D341Med (cell line): ENCODE data around the gene SH3PXD2A.

Experiments
- DNase-seq: peaks from one replicate; pipeline ENCODE4 v3.0.0; 2012; ENCODE audit warnings: low spot score

The SH3PXD2A gene

DNA sequence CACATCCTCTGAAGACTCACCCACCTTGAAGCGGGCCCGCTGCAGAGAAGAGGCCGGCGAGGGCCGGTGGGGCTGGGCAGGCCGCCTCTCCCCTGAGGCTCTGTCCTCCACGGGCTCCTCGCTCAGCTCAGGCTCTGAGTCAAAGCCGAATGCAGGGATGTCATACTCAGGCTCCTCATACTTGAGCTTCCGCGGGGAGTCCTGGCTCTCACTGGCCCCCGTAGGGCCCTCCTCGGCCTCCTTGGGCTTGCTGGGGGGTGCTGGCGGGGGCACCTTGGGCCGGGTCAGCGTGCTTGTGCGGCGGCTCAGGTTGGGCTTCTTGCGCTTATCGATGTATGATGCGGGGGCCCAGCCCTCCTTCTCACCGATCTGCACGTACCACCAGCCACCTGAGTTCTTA lies 252.0 kb downstream of the SH3PXD2A start:
- DNase-seq = no peak

DNA sequence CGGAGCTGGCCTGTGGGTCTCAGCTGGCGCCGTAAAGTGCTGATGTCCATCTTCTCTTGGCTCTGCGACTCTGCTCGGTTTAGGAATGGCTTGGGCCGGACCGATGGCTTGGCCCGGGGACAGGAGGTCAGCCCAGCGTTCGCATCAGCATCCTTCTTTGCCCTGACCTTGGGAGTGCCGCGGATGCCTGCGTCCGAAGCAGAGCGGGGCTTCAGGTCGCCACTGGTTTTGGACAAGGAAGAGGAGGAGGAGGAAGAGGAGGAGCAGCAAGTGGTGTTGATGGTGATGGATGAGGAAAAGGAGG lies 252.6 kb downstream of the SH3PXD2A start:
- no peak for DNase-seq

DNA sequence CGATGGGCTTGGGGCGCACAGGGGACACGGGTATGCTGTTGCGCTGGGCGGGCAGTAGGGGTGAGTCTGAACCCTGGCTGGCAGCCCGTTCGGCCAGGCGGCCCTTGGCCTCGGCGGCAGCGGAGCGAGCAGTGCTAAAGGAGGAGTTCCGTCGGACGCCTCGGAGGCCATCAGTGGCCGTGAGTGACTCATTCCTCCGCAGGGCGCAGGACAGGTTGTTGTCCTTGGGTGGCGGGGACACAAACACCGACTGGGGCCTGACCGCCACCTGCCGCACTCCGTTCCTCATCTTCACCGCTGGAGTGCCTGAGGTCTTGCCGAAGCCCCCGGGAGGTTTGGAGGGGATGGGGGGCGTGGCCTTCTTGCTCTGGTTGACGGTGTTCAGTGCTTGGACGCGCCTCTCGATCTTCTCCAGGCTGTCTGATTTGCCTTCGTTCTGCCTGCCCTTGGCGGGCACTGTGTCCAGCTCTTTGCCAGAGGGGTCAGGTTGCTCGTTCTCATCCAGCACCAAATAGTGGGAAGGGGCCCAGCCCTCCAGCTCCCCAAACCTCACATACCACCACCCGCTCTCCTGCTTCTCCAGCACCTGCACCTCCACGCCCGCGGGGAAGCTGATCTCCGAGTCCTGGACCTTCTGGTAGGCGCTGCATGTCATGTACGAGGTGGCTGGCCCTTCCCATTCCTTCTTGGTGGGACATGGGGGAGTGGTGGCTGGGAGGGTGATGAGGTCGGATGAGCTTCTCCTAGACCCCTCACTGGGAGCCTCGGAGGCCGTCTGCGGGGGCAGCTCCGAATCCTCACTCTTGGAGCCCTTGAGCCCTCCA lies 253.1 kb downstream of the SH3PXD2A start:
- no peak for DNase-seq

DNA sequence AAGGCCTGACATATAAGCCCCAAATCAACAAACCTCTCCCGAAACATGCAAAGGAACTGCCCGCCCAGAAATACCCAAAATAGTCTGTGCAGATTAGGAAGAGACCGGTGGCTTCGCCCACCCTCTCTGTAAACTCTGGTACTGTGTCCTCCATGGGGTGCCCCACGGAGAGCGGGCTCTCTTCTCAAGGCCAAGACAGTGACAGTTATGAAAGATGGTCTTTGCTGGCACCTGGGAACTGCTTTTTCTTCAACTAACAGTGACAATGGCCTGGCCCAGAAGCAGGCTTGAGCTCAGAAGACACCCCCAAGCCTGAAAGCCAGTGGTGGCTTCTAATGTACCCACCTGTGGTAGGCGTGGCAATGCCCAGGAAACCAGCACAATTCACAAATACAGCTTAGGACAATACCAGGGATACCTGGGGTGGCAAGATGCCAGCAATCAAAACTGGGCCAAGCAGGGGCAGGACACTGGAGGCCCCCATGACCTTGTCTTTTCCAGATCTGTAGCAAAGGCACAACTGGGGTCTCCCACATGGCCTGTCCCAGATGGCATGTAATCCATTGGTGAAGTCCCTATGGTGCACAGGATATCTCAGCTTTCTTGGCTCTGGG lies 254.3 kb downstream of the SH3PXD2A start:
- no peak for DNase-seq

DNA sequence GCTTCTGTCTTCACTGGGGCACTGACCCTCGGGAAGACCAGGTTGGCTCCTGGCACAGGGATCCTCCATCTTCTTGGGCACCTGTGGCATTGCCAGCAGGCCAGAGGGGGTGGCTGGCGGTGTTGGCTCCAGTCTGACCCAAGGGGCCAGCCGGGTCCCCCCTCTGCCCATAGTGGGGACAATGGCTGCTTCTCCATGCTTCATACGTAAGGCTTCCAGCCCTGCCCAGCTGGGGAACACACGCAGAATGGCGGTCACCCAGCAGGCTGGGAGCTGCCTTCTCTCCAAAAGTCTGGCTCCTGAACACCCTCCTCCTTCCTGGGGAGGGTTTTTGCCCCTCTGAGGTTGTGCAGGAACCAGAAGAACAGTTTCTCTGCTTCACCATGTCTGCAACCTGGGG lies 255.1 kb downstream of the SH3PXD2A start:
- DNase-seq = no peak

DNA sequence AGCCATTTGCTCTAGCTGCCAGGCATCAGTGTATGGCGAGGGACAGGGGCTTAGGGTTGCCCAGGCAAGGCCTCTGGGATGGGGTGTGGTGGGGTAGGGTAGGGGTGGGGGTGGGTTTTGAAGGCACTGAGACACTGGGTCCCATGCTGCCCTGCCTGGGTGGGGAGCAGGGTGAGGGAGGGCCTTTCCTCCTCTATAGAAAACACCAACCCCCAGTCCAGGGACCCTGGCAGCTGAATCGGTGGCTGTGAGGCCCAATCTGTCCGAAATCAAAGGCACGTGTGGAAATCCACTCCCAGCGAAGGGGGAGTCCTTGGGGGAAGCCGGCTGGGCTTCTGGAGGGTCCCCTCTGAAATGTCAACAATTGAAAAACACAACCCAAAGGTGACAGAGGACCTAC lies 255.5 kb downstream of the SH3PXD2A start:
- no peak for DNase-seq

DNA sequence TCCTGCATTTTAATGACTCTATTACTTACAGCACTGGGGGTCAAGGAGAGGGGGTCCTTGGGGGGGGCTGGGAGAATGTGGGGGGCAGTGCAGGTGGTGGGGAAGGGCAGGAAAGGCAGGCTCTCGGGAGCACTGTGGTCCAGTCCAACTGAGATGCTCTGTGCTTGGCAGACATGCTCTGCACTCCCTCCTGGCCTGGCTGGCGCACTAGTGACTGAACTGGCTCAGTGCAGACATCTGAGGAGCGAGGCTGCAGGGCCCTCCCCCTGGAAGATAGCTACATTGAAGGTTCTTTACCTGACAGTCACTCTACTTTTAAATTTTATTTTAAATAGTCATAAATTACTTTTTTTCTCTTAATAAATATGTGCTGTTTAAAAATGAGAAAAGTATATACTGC lies 256.2 kb downstream of the SH3PXD2A start:
- no peak for DNase-seq

DNA sequence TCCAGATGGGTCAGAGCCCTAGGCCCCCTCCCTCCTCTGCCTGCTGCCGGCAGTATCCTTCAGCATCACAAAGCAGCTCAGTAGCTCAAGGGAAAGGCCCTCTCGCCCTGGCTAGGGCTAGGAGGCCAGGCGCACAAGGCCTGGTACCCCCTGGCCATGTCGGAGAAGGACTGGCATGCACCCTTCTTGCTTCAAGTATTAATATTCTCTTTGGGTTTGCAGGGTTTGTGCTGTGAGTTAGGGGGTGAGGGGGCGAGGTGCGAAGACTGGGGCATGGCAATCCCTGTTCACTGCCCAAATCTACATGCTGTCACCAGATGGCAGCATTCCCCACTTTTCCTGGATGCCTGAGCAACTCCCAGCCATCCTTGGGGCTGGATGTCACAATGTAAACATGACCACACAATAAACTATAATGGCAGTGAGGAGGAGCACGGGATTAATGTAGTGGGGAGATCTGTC lies 256.7 kb downstream of the SH3PXD2A start:
- peak; percentile 79 for DNase-seq

DNA sequence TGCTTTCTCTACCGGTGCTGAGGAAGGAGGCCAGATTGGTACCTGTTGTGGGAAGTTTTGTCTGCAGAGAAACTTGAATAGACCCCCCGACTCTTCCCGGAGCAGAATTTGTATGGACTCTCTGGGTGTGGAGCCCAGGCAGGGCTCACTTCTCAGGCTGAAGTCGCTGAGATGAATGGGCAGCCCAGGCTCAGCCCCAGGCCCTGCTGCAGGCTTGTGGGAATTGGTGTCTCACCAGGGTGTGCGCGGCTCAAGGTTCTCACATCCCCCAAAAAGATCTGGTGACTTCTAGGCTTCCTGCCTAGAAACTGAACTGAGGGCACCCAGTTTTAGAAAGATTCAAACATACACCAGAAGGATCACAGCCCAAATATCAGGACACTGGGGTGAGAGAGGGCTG lies 258.4 kb downstream of the SH3PXD2A start:
- DNase-seq = no peak

DNA sequence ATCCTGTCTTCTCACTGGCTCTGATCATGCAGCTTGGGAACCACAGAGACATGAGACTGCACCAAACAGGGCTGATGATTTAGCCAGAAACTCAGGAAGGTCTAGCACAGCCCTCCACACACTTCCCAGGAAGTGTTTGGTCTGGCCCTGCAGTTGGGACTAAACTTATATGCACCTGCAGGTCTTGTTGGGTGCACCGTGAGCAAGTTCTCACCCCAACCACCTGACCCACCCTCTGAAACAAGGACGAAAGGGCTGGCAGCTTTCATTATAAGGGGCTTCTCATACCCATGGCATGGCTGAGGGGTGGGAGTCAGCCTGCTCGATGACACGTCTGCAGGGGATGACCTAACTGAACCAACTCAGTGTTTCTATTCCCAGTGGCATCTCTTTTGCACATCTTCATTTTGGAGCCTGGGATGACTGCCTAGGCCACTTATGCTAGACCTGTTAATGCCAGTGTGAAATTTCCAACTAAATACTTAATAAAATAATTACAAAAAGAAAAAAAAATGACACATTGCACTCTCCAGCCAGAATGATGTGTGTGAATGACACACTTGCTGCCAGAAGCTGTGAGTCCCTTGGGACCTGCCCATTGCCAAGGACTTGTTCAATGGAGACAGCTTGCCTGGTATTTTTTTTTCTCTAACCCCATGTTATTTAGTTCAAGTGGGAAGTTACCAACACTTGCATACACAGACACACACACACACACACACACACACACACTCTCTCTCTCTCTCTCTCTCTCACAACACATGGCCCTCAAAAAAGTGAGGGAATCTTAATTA lies 259.2 kb downstream of the SH3PXD2A start:
- no peak for DNase-seq

DNA sequence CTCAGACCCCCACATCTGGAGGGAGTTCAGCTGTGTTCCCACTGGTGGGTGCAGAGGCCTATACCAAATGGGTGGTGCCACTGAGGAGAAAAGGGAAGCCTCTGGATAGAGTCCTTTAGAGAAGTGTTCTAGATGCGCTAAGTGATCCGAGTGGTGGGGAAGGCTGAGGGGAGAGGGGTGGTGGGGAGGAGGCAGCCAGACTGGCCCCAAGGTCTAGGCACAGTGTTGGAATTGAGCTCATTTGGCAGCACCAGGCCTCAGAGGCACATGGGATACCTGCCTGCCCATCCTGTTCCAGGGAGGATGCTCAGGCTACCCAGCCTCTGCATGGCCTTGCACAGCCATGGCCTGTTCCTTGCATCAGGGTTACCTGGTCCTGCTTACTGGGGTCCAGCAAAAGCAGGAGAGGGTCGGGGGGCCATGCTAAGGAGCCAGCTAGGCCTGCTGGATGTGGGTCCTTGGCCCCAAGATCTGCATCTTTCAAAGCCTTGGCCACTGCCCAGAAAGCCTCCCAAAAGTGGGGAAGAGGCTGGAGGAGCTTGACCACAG lies 262.3 kb downstream of the SH3PXD2A start:
- no peak for DNase-seq

DNA sequence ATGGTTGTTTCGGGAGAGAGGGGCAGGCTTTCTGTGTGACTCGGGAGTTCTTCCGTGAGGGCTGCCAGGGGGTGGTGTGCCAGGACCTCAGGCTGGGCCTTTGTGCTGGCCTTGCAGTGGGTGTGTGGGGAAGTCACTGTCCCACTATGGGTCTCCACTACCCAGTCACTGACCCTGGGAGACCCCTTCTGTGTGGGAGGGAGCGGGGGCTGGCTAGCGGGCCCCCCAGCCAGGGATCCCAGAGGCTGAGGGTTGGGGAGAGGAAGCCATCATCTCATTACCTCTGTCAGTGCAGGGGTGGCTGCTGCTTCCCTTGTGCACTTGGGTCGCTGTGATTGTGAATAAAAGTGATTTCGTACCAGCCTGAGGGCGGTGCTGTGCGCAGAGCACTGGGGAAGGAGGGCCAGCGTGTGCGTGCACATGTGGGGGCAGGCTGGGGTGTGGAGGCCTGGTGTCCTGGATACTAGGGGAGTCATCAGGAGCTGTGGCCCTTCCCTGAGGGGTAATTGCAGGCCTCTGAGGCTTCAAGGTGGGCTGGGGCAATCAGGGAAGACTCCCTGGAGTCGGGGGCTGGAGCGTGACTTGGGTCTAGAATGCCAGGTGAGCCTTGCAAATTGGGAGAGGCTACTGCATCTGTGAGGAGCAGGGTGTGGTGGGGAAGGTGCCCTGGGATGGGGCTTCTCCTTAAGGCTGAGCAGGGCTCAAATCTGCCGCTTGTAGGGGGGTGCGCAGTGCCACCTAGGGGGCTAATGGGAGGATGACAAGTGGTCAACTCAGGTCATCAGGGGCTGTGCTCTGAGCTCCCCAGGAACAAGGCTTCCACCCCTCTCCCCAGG lies 263.0 kb downstream of the SH3PXD2A start:
- peak; percentile 77 for DNase-seq

DNA sequence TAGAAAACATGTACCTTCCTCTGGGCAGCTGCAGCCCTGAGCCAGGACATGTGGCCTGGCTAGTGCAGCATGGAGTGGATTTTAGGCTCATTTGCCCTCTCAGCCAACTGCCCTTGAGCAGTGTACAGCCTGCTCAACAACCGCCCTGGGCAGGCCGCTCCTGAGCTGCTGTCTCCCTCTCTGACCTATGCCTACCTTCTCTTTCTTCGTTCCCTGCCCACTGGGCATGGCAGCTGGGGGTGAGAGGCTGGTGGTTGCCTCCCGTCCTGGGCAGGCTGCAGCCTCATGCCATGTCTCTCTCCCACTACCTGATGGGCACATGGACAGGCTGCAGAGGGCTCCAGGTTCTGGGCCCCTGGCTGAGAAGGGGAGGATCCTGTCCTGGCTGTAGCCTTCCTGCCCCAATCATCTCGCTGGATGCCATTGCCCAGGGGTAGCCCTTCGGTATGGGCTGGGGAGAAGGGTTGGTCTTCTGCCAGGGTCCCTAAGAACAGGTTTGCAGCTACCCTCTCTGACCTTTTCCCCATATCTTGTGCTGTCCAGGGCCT lies 264.6 kb downstream of the SH3PXD2A start:
- no peak for DNase-seq

DNA sequence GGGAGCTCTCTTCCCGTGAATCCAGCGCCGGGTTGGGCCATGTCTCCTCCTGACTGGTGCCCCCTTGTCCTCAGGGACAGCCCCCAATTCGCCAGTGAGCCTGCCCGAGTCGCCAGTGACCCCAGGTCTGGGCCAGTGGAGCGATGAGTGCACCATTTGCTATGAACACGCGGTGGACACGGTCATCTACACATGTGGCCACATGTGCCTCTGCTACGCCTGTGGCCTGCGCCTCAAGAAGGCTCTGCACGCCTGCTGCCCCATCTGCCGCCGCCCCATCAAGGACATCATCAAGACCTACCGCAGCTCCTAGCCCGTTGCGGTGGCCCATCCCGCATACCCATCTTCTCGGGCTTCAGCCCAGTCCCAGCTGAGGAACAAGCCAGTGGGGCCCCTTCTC lies 265.3 kb downstream of the SH3PXD2A start:
- no peak for DNase-seq

DNA sequence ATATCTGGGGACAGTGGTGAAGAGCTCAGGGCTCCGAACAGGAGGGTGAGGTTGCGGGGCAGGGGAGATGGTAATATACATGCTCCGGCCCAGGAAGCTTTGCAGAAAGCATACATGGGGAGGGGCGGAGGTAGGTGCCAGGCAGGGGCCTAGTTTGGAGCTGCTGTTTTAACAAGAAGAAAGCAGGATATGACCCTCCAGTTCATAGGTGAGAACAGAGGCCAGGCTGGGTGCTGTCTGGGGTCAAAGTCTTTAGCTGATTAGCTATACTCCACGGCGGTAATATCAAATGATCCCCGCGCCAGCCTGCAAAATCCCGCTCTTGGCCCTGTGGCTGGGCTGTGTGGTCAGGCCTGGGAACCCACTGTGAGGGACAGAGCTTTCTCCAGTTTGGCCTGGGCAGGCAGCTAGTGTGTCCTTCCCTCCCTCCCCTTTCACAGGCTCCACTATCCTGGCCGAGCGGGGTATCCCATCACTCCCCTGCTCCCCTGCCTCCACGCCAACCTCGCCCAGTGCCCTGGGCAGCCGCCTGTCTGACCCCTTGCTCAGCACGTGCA lies 266.2 kb downstream of the SH3PXD2A start:
- no peak for DNase-seq

DNA sequence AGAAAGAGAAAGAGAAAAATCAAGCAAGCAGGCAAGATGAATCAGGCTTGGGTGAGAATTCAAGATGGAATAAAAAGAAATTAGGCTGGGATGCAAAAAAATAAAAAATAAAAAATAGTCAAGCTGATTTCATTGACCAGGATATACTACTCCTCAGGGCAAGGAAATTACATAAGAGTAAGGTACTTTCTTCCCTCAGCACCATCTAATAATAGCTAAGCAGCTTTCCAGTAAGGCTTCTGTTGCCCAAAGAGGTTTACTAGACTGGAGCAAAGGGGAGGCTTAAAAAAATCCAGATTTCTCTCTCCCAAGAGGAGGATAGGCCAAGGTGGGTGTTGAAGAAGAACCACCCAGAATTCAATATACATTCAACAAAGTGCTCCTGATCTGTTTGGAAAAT lies 268.3 kb downstream of the SH3PXD2A start:
- DNase-seq = no peak

DNA sequence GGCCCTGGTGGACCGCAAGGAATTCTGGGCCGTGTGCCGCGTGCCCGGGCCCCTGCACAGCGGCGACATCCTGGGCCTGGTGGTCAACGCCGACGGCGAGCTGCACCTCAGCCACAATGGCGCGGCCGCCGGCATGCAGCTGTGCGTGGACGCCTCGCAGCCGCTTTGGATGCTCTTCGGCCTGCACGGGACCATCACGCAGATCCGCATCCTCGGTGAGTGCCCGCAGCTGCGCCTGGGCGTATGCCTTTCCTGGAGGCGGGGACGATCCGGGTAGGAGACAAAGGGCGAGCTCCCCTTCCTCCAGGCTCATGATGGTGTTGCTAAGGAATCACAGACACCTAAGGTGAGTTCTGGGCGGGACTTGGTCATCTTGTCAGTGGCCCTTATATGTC lies 270.4 kb downstream of the SH3PXD2A start:
- no peak for DNase-seq

DNA sequence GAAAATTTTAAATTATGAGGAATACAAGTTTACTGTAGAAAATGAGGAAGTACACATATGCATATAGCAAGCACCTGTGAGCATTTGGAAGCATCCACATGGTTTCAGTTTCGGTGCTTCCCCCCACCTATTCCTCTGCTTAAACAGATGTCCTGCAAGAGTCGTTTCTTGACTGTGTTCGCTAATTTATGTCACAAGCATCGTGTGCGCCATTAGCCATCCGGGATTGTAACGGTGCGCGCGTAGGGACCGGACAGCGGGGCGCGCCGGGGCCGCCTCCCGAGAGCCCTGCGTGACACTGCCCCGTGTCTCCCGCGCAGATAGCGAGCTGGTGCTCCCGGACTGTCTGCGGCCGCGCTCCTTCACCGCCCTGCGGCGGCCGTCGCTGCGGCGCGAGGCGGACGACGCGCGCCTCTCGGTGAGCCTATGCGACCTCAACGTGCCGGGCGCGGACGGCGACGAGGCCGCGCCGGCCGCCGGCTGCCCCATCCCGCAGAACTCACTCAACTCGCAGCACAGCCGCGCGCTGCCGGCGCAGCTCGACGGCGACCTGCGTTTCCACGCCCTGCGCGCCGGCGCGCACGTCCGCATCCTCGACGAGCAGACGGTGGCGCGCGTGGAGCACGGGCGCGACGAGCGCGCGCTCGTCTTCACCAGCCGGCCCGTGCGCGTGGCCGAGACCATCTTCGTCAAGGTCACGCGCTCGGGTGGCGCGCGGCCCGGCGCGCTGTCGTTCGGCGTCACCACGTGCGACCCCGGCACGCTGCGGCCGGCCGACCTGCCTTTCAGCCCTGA lies 271.0 kb downstream of the SH3PXD2A start:
- DNase-seq = no peak

DNA sequence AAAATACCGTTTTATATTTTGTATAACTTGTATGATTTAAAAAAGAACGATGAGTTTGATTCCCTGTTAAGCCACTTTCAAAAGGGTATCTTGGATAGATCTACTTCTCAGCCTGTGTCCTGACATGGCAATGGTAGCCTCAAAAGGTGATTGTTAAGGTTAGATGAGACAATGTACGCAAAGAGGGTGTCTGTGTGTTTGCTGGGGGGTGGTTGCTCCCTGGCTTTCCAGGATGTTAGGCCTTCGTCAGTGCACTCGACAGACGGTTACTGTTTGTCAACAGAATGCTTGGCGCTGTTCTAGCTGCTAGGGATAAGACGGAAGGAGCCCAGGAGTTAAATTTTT lies 271.5 kb downstream of the SH3PXD2A start:
- no peak for DNase-seq

DNA sequence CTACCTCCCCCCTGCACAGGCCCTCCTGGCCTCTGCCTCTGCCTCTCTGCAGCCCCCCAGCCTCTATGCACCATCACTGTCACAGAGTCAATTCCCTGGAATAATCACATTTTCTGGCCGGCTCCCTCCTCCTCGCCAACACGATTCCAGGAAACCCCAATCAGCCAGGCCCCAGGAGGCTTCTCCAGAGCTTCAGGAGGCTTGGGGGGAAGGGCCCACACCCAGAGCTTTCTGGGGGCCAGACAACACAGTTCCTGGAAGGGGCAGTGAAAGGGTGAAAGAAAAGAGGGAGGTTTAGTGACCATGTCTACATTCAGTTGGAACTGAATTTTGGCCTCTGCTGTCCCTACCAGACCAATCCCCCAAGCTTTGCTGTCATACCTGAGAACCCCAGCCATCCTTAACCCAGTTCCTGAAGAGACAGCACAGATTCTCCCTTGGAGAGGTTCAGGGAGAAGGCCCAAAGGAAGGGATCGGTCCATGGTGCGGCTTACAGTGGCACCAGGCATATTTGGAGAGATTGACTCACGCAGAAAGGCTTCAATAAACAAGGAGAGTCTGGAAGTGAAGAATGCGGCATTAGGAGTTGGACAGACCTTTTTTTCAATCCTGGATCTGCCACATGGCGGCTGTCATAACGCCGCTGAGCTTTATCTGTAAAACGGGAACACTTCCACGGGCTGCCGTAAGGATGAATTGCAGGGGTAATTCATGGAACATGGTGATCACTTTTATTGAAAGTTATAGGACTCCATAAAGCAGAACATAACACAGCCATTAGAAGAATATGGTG lies 272.8 kb downstream of the SH3PXD2A start:
- no peak for DNase-seq
